Measurements from ENCODE around the gene RNF44.
"Not testable (repeated sequence)": the region's sequence is repeated elsewhere in the genome, so short reads cannot be mapped to it uniquely, and the experiment has no call there.

RNF44 gene

GRCh38 chr5:176552332-176552869 is 15.2 kb upstream of the RNF44 start:
- no peak for DNase-seq (ENCODE audit: low read depth in 2 of 2)

DNA sequence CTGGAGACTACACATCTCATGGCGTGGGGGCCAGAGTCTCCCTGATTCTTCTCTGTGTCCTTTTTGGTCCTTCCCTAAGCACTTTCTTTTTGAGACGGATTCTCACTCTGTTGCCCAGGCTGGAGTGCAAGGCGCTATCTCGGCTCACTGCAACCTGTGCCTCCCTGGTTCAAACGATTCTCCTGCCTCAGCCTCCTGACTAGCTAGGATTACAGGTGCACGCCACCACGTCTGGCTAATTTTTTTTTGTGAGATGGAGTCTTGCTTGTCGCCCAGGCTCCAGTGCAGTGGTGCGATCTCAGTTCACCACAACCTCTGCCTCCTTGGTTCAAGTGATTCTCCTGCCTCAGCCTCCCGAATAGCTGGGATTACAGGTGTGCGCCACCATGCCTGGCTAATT is 13.7 kb upstream of the RNF44 start:
- DNase-seq (ENCODE audit: low read depth in 2 of 2) = not testable (repeated sequence)

DNA sequence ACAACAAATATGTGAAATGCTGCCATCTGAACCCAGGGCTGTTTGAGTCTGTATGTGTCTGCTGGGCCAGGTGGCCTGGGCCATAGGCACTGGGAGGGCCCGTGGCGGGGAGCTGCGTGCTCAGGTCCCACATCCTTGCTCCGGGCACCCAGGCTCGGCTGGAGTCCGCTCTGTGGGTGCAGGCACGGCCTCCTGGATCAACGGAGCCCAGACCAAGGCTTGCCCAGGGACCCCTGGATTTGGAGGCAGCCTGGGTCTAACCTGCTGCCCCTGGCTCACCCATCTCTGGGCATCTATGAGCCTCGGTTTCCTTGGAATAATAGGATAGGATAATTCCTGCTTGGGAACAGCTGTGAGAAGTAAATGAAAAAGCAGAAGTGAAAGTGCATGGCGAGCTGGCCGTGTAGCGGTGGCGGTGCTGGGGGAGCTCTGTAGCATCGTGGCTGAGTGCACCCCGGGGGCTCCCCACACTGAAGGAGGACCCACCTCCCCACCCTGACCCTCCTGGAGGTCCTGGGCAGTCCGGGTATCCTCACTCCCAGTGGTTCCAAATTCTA is 13.2 kb upstream of the RNF44 start:
- no peak for DNase-seq (ENCODE audit: low read depth in 2 of 2)

DNA sequence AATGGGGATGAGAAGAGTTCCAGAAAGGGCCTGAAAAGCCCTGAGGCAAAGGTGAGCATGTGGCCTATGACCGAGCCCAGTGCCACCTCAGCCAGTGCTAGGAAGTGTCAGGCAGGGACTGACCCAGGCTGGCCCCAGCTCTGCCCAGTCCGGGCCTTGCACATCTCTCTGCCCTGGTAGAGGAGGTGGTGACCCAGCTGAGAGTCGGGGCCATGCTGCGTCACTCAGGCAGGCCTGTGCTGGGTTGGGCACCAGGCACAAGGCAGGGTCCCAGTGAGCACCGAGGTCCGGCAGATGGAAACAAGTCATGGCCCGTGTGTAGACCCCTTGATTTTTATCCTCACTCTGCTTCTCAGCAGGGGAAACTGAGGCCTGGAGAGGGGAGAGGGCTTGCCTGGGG is 12.7 kb upstream of the RNF44 start:
- no peak for DNase-seq (ENCODE audit: low read depth in 2 of 2)

- no peak for DNase-seq (ENCODE audit: low read depth in 2 of 2)
These were observed 11.8 kb upstream of the RNF44 start, which contains the start of gene CDHR2 for GRCh38 chr5:176548967-176549444. Gene CDHR2 (plus strand): TSS chr5:176549342. CDS start chr5:176565353, 16,011 bp downstream.

GRCh38 chr5:176547802-176548201 is 10.6 kb upstream of the RNF44 start:
- DNase-seq (ENCODE audit: low read depth in 2 of 2) = no peak

DNA sequence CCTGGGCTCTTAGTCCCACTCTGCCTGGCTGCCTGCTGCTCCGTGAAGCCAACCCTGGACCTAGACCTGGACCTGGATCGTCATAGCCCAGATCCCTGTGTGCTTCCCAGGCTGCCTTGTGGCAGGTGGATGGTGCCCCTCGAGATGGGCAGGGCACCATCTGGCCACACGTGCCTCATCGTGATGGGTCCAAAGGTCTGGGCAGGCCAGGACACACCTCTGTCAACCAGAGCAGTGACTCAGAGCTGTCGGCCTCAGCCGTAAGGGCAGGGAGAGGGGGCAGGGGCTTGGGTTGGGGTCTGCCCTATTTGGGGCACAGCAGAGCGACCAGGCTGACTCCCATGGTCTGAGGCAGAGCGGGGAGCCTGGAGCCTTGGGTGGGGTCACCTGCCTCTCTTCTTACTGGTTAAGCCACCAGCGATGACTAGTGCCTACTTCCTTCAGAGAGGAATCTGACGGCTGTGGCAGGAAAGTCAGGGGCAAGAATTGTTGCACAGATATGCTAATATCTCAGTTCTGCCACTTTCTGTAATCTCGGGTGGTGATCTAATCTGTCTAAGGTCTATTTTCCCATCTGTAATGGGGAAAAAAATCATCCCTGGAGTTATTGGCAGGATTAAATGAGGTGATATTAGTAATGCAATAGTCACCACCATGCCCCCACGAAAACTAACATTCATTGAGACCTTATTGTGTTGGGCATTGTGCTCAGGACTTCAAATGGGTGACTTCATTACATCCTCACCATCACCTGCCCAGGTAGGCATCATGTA is 8.7 kb upstream of the RNF44 start:
- no peak for DNase-seq (ENCODE audit: low read depth in 2 of 2)

DNA sequence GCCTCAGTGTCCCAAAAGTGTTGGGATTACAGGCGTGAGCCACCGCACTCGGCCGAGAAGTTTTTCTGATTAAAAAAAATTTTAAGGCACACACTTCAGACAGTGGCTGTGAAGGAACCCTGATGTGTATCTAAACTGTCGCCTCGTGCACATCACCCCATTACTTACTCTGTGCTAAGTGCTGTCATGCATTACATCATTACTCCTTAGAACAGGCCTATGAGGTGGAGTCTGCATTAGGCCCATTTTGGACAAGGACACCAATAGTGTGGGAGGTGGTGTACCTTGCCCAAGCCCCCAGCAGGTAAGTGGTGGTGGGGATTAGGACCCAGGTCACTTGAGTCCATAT is 8.2 kb upstream of the RNF44 start:
- no peak for DNase-seq (ENCODE audit: low read depth in 2 of 2)

GRCh38 chr5:176543428-176544182 is 6.4 kb upstream of the RNF44 start:
- DNase-seq (ENCODE audit: low read depth in 2 of 2) = peak in 1 of 2 donors; percentile 70

DNA sequence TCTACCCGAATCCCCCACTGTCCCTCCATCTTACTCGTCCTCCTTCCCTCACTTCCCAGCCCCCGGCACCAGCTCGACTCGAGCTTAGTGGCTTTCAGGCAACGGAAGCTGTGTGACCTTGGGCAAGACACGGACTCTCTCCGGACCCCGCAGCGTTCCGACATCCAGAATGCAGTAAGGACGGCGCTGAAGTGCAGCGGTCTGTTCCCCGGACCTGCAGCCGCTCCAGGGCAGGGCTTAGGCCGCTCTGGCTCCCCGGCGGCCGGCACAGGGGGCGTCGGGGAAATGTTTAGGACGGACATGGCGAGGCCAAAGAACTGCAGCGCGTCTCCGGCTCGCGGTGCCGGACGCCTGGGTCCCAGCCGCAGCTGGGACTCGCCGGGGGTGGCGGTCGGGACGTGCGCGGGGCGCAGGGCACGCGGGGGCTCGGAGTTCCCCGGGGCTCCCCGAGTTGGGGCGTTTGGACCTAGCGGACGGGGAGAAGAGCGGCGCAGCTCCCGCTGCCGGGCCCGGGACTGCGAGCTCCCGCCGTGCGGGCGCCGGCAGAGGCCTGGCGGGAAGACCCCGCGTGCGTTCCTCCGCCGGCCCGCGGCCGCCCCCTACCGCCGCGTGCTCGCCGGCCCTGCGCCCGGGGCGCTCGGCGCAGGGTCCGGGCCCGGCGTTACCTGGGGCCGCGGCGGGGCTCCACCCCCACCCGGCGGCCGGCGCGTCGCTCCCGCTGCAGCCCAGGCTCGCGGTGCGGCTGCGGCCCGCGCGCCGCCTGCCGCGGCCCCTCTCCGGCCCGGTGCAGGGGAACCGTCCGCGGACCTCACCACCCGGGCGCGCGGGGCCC is 5.6 kb upstream of the RNF44 start:
- DNase-seq (ENCODE audit: low read depth in 2 of 2) = no peak

- DNase-seq (ENCODE audit: low read depth in 2 of 2) = peak in 1 of 2 donors; percentile 61
These were observed 5.0 kb upstream of the RNF44 start for GRCh38 chr5:176542135-176542595.

GRCh38 chr5:176541338-176542134 is 4.3 kb upstream of the RNF44 start:
- DNase-seq (ENCODE audit: low read depth in 2 of 2) = no peak

DNA sequence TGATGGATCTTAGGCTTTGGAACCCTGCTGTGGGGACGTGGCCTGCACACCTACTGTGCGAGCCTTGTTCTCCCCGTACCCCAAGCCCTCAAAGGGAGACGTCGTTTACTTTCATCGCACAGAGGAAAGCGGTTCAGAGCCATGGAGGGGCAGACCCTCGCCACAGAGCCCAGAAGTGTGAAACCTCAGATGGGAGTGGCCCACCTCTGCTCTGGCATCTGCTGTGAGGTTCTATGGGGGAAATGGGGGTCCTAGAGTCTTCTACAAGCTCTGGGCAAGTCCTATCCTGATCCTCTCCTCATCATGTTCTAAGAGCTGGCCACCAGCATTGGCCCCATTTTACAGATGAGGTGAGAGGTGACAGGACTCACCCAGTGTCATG is 3.7 kb upstream of the RNF44 start:
- no peak for DNase-seq (ENCODE audit: low read depth in 2 of 2)

- DNase-seq (ENCODE audit: low read depth in 2 of 2) = no peak
These were observed 3.3 kb upstream of the RNF44 start for GRCh38 chr5:176540476-176540899.

- no peak for DNase-seq (ENCODE audit: low read depth in 2 of 2)
These were observed 1.8 kb upstream of the RNF44 start for GRCh38 chr5:176538989-176539384.

GRCh38 chr5:176538230-176538988 is 1.2 kb upstream of the RNF44 start:
- no peak for DNase-seq (ENCODE audit: low read depth in 2 of 2)

GRCh38 chr5:176537554-176538229 is 490 bp upstream of the RNF44 start:
- DNase-seq (ENCODE audit: low read depth in 2 of 2) = peak; percentile 97

GRCh38 chr5:176536132-176536901 is 885 bp downstream of the RNF44 start:
- DNase-seq (ENCODE audit: low read depth in 2 of 2) = peak; percentile 58 to 65

All from stimulated activated CD4-positive, alpha-beta T cell treated with anti-CD3 and anti-CD28 coated beads, Interleukin-15, amount 100 ng/mL, for 48 hours (primary cell).